ENCODE results near the gene KIAA1210. TPM values are rescaled to one million over a fixed set of nuclear protein-coding genes. Genes with fewer than 3 reads are reported as not detected.

The KIAA1210 gene
- total RNA-seq, 1 donor from 2014 or later = 0.56 TPM

DNA sequence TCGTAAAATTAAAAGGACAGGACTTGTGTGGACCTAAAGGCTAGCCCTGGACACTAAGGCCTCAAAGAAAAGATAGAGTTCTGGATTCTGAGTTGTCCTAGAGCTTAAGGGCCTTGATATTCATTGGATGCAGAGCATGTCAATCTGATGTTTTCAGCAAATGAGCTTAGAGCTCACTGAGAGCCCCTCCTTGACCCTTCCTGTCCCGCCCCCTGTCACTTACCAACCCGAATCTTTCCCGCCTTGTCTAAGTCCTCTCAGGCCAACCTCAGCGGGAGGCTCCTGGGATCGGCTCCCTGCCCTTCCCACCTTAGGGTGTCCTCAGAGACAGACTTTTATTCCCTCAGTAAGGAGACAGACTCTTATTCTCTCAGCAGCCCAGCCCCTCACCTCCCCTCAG lies 54.9 kb downstream of the KIAA1210 start, which contains the start of gene CT47C1:
CT47C1 (plus strand) TSS at position 250 of the 400 bp plus-strand sequence. CDS start 233 bp downstream, outside the sequence.
- H3K9me3 Mint-ChIP-seq = peaks cover 17% of the 10 kb centered on the region
- H3K4me3 Mint-ChIP-seq = no peak within 1 kb of the TSS
- H3K27me3 Mint-ChIP-seq (ENCODE audit: low read depth) = no peaks in the 10 kb centered on the region
- DNase-seq (ENCODE audit: low spot score in 2 of 2, unreplicated experiment in 2 of 2) = no peak
- TF ChIP-seq, protein P1, sequence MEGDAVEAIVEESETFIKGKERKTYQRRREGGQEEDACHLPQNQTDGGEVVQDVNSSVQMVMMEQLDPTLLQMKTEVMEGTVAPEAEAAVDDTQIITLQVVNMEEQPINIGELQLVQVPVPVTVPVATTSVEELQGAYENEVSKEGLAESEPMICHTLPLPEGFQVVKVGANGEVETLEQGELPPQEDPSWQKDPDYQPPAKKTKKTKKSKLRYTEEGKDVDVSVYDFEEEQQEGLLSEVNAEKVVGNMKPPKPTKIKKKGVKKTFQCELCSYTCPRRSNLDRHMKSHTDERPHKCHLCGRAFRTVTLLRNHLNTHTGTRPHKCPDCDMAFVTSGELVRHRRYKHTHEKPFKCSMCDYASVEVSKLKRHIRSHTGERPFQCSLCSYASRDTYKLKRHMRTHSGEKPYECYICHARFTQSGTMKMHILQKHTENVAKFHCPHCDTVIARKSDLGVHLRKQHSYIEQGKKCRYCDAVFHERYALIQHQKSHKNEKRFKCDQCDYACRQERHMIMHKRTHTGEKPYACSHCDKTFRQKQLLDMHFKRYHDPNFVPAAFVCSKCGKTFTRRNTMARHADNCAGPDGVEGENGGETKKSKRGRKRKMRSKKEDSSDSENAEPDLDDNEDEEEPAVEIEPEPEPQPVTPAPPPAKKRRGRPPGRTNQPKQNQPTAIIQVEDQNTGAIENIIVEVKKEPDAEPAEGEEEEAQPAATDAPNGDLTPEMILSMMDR (IDR thresholded peaks at IDR 0.05; ENCODE audit: unreplicated experiment) = no peak
- no peaks in the 10 kb centered on the region for H3K4me1 Mint-ChIP-seq
- H3K27ac Mint-ChIP-seq = no peak within 1 kb of the TSS
- H3K36me3 Mint-ChIP-seq = no peaks in the 10 kb centered on the region

DNA sequence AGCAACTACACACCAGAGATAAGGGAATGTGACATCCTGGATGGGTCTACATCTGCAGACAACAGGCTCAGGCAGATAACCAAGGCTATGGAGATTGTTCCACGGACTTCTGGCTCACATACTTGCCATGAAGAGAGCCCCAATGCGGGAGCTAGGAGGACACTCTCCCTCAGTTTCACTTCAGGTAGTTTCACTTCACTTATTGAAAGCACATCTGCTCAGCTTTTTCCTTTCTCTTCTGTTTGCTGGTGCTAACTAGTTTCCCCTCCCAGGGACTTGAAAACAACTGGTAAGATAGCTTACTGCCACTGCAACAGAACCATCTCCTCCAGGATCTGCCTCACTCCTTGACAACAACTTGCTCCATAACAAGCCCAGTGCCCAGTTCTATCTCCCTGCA lies 56.2 kb downstream of the KIAA1210 start:
- Mint-ChIP-seq H3K27ac (no peak overlapping the region), H3K27me3 (ENCODE audit: low read depth) (no peaks in the 10 kb centered on the region), H3K36me3 (no peaks in the 10 kb centered on the region), H3K4me3 (no peak overlapping the region), H3K4me1 (no peaks in the 10 kb centered on the region), H3K9me3 (peaks cover 12% of the 10 kb centered on the region)
- no peak for DNase-seq (ENCODE audit: low spot score in 2 of 2, unreplicated experiment in 2 of 2)
- TF ChIP-seq, protein P1 (IDR thresholded peaks at IDR 0.05; ENCODE audit: unreplicated experiment) = no peak

DNA sequence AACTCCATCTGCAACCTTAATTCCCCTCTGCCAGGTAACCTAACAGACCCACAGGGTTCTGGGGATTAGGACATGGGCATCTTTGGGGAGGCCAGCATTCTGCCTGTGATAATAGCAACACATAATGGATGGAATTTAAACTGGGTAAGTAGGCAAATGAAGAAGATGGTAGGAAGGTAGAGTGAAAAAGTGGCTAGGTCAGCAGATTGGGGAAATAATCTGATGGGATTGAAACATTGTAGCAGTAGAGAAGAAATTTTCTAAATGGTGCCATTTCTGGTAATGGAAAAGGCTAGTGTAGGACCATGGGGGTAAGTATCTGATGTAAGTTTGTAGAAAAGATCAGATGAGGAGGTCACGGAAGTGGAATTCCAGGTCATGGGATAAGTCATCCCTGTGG lies 57.9 kb downstream of the KIAA1210 start:
- Mint-ChIP-seq H3K4me3 (no peak overlapping the region), H3K9me3 (peaks cover 15% of the 10 kb centered on the region), H3K27me3 (ENCODE audit: low read depth) (no peaks in the 10 kb centered on the region), H3K27ac (no peak overlapping the region), H3K4me1 (no peaks in the 10 kb centered on the region), H3K36me3 (no peaks in the 10 kb centered on the region)
- no peak for DNase-seq (ENCODE audit: low spot score in 2 of 2, unreplicated experiment in 2 of 2)
- TF ChIP-seq, protein P1 (IDR thresholded peaks at IDR 0.05; ENCODE audit: unreplicated experiment) = no peak

DNA sequence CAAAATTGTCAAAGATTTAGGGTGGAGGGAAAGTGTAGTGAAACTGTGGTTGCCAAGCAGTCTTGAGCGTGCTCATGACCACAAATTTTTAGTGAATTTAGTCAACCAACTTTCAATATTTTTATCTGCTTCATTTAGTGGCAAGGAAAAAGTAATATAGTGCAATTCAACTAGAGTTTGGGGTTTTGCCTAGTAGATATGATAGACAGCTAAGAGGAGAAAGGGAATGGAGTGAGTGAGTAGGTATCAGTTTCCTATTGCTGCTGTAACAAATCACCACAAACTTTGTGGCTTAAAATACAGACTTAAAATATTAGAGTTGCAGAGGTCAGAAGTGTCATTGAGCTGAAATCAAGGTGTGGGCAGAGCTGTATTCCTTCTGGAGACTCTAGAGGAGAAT lies 58.5 kb downstream of the KIAA1210 start:
- H3K36me3 Mint-ChIP-seq = no peaks in the 10 kb centered on the region
- DNase-seq (ENCODE audit: low spot score in 2 of 2, unreplicated experiment in 2 of 2) = no peak
- TF ChIP-seq, protein P1 (IDR thresholded peaks at IDR 0.05; ENCODE audit: unreplicated experiment) = no peak
- no peaks in the 10 kb centered on the region for H3K27me3 Mint-ChIP-seq (ENCODE audit: low read depth)
- H3K27ac Mint-ChIP-seq = no peak overlapping the region
- H3K9me3 Mint-ChIP-seq = peaks cover 9% of the 10 kb centered on the region
- H3K4me1 Mint-ChIP-seq = no peaks in the 10 kb centered on the region
- no peak overlapping the region for H3K4me3 Mint-ChIP-seq

DNA sequence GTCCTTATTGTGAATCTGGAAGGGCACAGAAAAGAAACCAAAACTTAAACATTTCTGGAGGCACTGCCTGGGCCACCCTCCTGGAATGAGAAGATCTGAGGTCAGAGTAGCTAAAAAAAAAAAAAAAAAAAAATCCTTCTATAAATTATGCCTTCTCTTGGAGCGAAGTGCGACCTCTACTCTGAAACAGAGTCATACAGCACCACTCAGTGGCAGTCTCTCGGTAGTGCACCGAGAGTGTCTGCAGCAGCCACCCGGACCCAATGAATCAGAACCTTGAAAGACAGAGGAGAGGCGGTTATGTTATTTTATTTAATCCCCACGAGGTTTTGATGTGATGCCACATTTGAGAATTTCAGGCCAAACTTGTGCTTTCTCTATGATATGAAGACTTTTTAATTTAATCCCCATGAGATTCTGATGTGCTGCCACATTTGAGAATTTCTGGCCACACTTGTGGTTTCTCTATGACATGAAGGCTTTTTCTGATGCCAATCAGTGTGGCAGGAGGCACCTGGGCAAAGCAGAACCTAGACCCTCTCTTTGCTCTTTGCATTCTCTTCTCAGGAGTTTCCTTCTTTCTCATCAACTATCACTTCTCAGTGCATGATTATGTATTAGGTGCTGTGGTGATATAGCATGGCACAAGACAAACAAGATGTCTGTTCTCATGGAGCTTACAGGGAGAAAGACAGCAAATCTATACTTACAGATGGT lies 60.4 kb downstream of the KIAA1210 start:
- Mint-ChIP-seq H3K36me3 (no peaks in the 10 kb centered on the region), H3K4me1 (peaks cover 9% of the 10 kb centered on the region), H3K9me3 (peaks cover 14% of the 10 kb centered on the region), H3K4me3 (no peak overlapping the region), H3K27ac (no peak overlapping the region), H3K27me3 (ENCODE audit: low read depth) (no peaks in the 10 kb centered on the region)
- DNase-seq (ENCODE audit: low spot score in 2 of 2, unreplicated experiment in 2 of 2) = no peak
- TF ChIP-seq, protein P1 (IDR thresholded peaks at IDR 0.05; ENCODE audit: unreplicated experiment) = peak; percentile 67
